Astrocyte (in vitro differentiated cells and primary cell): ENCODE measurements around the gene ADGRG2. TPM values are rescaled to one million over a fixed set of nuclear protein-coding genes. Genes with fewer than 3 reads are reported as not detected.

Experiments
- DNase-seq: peaks from one replicate; pipeline ENCODE4 v3.0.0-alpha.2; 2010; ENCODE audit warnings: low read depth
- FAIRE-seq: peaks from 2 replicates; lab custom pipeline; 2011; peaks lifted over from hg19 to GRCh38; lab: Jason Lieb, UNC
- H2AFZ ChIP-seq: 2 replicates; pipeline ENCODE4 v1.6.0; 2012; ENCODE audit warnings: low read depth, low read length, inconsistent platforms
- H3K27ac ChIP-seq: 2 replicates; pipeline ENCODE4 v1.5.1; 2011; ENCODE audit warnings: low read depth, low read length, inconsistent platforms
- H3K27me3 ChIP-seq: 2 replicates; pipeline ENCODE4 v1.6.0; 2011; ENCODE audit warnings: low read length, inconsistent platforms; ENCODE audit not compliant: insufficient read depth
- H3K36me3 ChIP-seq: 2 replicates; pipeline ENCODE4 v1.5.1; 2011; ENCODE audit warnings: low read length, inconsistent platforms; ENCODE audit not compliant: insufficient read depth
- H3K4me1 ChIP-seq: 2 replicates; pipeline ENCODE4 v1.5.1; 2011; ENCODE audit warnings: low read length, inconsistent platforms; ENCODE audit not compliant: insufficient read depth
- H3K4me2 ChIP-seq: 2 replicates; pipeline ENCODE4 v1.6.0; 2012; ENCODE audit warnings: low read length, inconsistent platforms
- H3K4me3 ChIP-seq: 2 replicates; pipeline ENCODE4 v1.5.1; 2011; ENCODE audit warnings: low read depth, mild to moderate bottlenecking, low read length, inconsistent platforms; ENCODE audit not compliant: insufficient read depth
- H3K79me2 ChIP-seq: 2 replicates; pipeline ENCODE4 v1.6.0; 2012; ENCODE audit warnings: mild to moderate bottlenecking, low read length, inconsistent platforms; ENCODE audit not compliant: insufficient read depth
- H3K9ac ChIP-seq: 2 replicates; pipeline ENCODE4 v1.6.0; 2012; ENCODE audit warnings: mild to moderate bottlenecking, low read length, inconsistent platforms
- H3K9me3 ChIP-seq: 2 replicates; pipeline ENCODE4 v1.5.1; 2012; ENCODE audit warnings: low read depth, mild to moderate bottlenecking, low read length, inconsistent platforms; ENCODE audit not compliant: insufficient read depth
- H4K20me1 ChIP-seq: 2 replicates; pipeline ENCODE4 v1.6.0; 2012; ENCODE audit warnings: low read length, inconsistent platforms; ENCODE audit not compliant: insufficient read depth
- H3K27ac Mint-ChIP-seq: one replicate; pipeline ENCODE4 v1.8.0; 2021; ENCODE audit warnings: mild to moderate bottlenecking, mixed read lengths; ENCODE audit not compliant: unreplicated experiment
- H3K27me3 Mint-ChIP-seq: one replicate; pipeline ENCODE4 v1.8.0; 2021; ENCODE audit warnings: low read depth, mixed read lengths; ENCODE audit not compliant: unreplicated experiment
- H3K36me3 Mint-ChIP-seq: one replicate; pipeline ENCODE4 v1.8.0; 2021; ENCODE audit warnings: low read depth, mixed read lengths; ENCODE audit not compliant: unreplicated experiment
- H3K4me1 Mint-ChIP-seq: one replicate; pipeline ENCODE4 v1.8.0; 2021; ENCODE audit warnings: low read depth, mixed read lengths; ENCODE audit not compliant: unreplicated experiment
- H3K4me3 Mint-ChIP-seq: one replicate; pipeline ENCODE4 v1.8.0; 2021; ENCODE audit warnings: mild to moderate bottlenecking, moderate library complexity, mixed read lengths; ENCODE audit not compliant: unreplicated experiment
- H3K9me3 Mint-ChIP-seq: one replicate; pipeline ENCODE4 v1.8.0; 2021; ENCODE audit warnings: mild to moderate bottlenecking, mixed read lengths; ENCODE audit not compliant: unreplicated experiment
- EZH2 ChIP-seq: IDR thresholded peaks from 2 replicates; pipeline ENCODE4 v1.6.1; 2012; ENCODE audit warnings: mild to moderate bottlenecking, low read length, inconsistent platforms; ENCODE audit not compliant: insufficient read depth
- total RNA-seq: library from RNA; stranded (reverse); gene quantifications from 2 replicates; pipeline ENCODE4 v1.2.1, GENCODE V29; 2021
- TF ChIP-seq, protein P1 (sequence below): IDR thresholded peaks from 2 replicates; pipeline ENCODE4 v1.5.1; 2011; ENCODE audit warnings: low read depth, mild to moderate bottlenecking, inconsistent platforms, low read length, moderate library complexity; ENCODE audit not compliant: insufficient read depth

Gene ADGRG2
- total RNA-seq, 1 donor from 2014 or later, result 0.09 TPM

DNA sequence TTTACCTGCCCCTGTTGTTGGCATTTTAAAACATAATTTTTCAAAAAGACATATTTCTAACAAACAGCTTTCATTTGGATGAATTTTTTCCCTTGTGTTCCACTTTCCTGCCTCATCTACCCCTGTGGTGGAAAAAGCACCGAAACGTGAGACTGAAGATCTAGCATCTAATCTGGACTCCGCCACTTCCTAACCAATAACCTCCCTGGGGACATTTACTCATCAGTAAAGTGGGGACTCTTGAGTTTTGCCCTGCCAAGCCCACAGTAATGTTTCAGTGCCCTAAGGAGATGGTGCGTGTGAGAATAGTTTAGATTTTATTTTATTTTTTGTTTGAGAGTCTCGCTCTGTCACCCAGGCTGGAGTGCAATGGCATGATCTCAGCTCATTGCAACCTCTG lies 56.7 kb downstream of the ADGRG2 start:
- H3K79me2 ChIP-seq, result no peaks in the 10 kb centered on the region
- no peaks in the 10 kb centered on the region for H4K20me1 ChIP-seq
- H3K9me3 ChIP-seq, result no peaks in the 10 kb centered on the region
- TF ChIP-seq, protein P1, sequence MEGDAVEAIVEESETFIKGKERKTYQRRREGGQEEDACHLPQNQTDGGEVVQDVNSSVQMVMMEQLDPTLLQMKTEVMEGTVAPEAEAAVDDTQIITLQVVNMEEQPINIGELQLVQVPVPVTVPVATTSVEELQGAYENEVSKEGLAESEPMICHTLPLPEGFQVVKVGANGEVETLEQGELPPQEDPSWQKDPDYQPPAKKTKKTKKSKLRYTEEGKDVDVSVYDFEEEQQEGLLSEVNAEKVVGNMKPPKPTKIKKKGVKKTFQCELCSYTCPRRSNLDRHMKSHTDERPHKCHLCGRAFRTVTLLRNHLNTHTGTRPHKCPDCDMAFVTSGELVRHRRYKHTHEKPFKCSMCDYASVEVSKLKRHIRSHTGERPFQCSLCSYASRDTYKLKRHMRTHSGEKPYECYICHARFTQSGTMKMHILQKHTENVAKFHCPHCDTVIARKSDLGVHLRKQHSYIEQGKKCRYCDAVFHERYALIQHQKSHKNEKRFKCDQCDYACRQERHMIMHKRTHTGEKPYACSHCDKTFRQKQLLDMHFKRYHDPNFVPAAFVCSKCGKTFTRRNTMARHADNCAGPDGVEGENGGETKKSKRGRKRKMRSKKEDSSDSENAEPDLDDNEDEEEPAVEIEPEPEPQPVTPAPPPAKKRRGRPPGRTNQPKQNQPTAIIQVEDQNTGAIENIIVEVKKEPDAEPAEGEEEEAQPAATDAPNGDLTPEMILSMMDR, result no peak
- TF ChIP-seq EZH2, result no peak
- no peak overlapping the region for H3K4me2 ChIP-seq
- H3K27ac ChIP-seq, result no peak overlapping the region
- DNase-seq (no peak), FAIRE-seq (no peak)
- no peaks in the 10 kb centered on the region for H3K4me1 ChIP-seq
- H3K4me3 ChIP-seq, result no peak overlapping the region
- H3K9ac ChIP-seq, result no peak overlapping the region
- no peaks in the 10 kb centered on the region for H3K9me3 Mint-ChIP-seq
- no peaks in the 10 kb centered on the region for H3K27me3 Mint-ChIP-seq
- H3K36me3 ChIP-seq, result no peaks in the 10 kb centered on the region
- H2AFZ ChIP-seq, result no peak overlapping the region
- no peaks in the 10 kb centered on the region for H3K36me3 Mint-ChIP-seq
- H3K4me3 Mint-ChIP-seq, result no peak overlapping the region
- H3K4me1 Mint-ChIP-seq, result no peaks in the 10 kb centered on the region
- no peak overlapping the region for H3K27ac Mint-ChIP-seq
- no peaks in the 10 kb centered on the region for H3K27me3 ChIP-seq

DNA sequence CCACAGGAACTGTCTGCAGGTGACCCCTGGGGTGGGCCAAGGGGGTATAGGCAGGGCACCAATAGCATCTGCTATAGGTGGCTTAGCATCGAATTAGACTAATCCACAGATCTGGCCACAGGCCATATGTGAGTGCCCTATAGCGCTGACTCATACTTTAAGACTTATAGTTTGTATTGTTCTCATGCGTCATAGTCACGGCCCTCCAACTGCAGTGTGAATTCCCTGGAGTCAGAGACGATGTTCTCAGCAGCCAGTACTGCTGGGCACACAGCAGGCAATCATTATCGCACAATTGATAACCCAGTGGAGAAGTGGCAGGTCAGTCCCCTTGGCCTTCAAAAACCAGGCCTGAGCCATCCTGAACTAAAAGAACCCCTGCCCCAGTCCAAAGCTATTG lies 58.1 kb downstream of the ADGRG2 start:
- Histone ChIP-seq H3K9ac (no peak overlapping the region), H3K79me2 (no peaks in the 10 kb centered on the region), H3K27me3 (no peaks in the 10 kb centered on the region), H3K4me3 (no peak overlapping the region), H3K36me3 (no peaks in the 10 kb centered on the region), H3K4me2 (no peak overlapping the region), H3K9me3 (no peaks in the 10 kb centered on the region), H4K20me1 (no peaks in the 10 kb centered on the region), H3K4me1 (no peaks in the 10 kb centered on the region), H3K27ac (no peak overlapping the region), H2AFZ (no peak overlapping the region)
- H3K4me1 Mint-ChIP-seq, result no peaks in the 10 kb centered on the region
- H3K36me3 Mint-ChIP-seq, result no peaks in the 10 kb centered on the region
- H3K27ac Mint-ChIP-seq, result no peak overlapping the region
- no peak overlapping the region for H3K4me3 Mint-ChIP-seq
- no peak for TF ChIP-seq EZH2
- TF ChIP-seq, protein P1, result no peak
- H3K27me3 Mint-ChIP-seq, result no peaks in the 10 kb centered on the region
- FAIRE-seq (no peak), DNase-seq (peak; percentile 37)
- H3K9me3 Mint-ChIP-seq, result no peaks in the 10 kb centered on the region

DNA sequence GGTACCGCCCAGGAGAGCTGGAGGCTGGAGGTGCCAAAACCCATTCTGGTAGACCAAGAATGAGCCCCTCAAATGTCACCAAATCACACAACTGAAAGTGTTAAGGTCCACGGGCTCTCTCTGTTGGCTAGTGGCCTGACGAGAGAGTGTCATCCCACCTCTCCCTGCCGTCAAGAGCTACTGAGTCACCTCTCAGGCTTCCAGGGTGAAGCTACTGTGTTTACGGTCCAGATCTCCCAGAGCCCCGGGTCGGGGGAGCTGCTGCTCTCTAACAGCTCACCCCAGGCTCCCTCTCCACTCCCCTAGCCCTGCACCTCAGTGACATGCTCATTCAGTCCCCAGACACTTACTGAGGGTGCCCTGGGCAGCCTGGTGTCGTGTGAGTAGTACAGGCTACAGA lies 59.2 kb downstream of the ADGRG2 start:
- H3K4me1 ChIP-seq, result no peaks in the 10 kb centered on the region
- no peak for FAIRE-seq
- Mint-ChIP-seq H3K36me3 (no peaks in the 10 kb centered on the region), H3K4me3 (no peak overlapping the region), H3K27ac (peak overlapping the region; percentile 26), H3K4me1 (no peaks in the 10 kb centered on the region), H3K9me3 (no peaks in the 10 kb centered on the region), H3K27me3 (no peaks in the 10 kb centered on the region)
- no peaks in the 10 kb centered on the region for H3K9me3 ChIP-seq
- no peak overlapping the region for H3K9ac ChIP-seq
- H3K27me3 ChIP-seq, result no peaks in the 10 kb centered on the region
- no peaks in the 10 kb centered on the region for H3K79me2 ChIP-seq
- H3K4me3 ChIP-seq, result no peak overlapping the region
- H3K36me3 ChIP-seq, result no peaks in the 10 kb centered on the region
- H4K20me1 ChIP-seq, result no peaks in the 10 kb centered on the region
- peak; percentile 21 for DNase-seq
- H2AFZ ChIP-seq, result no peak overlapping the region
- TF ChIP-seq, protein P1, result no peak
- no peak for TF ChIP-seq EZH2
- no peak overlapping the region for H3K27ac ChIP-seq
- peak overlapping the region; percentile 22 for H3K4me2 ChIP-seq
